Articular chondrocyte of knee joint (primary cell): ENCODE measurements around the gene ILDR2. TPM values are rescaled to one million over a fixed set of nuclear protein-coding genes. Genes with fewer than 3 reads are reported as not detected.

ENCODE experiments used
- small RNA-seq: library from RNA; depleted of rRNA; stranded (forward); fragments of <200 nt; gene quantifications from one replicate; pipeline ENCODE3, GENCODE V24; 2012
- total RNA-seq: library from RNA; depleted of rRNA; stranded (reverse); fragments of >200 nt; gene quantifications from 2 replicates; pipeline ENCODE4 v1.2.3, GENCODE V29; 2012

Gene ILDR2, protein sequence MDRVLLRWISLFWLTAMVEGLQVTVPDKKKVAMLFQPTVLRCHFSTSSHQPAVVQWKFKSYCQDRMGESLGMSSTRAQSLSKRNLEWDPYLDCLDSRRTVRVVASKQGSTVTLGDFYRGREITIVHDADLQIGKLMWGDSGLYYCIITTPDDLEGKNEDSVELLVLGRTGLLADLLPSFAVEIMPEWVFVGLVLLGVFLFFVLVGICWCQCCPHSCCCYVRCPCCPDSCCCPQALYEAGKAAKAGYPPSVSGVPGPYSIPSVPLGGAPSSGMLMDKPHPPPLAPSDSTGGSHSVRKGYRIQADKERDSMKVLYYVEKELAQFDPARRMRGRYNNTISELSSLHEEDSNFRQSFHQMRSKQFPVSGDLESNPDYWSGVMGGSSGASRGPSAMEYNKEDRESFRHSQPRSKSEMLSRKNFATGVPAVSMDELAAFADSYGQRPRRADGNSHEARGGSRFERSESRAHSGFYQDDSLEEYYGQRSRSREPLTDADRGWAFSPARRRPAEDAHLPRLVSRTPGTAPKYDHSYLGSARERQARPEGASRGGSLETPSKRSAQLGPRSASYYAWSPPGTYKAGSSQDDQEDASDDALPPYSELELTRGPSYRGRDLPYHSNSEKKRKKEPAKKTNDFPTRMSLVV
- under 0.01 and 0.11 TPM in 2 replicates for total RNA-seq

DNA sequence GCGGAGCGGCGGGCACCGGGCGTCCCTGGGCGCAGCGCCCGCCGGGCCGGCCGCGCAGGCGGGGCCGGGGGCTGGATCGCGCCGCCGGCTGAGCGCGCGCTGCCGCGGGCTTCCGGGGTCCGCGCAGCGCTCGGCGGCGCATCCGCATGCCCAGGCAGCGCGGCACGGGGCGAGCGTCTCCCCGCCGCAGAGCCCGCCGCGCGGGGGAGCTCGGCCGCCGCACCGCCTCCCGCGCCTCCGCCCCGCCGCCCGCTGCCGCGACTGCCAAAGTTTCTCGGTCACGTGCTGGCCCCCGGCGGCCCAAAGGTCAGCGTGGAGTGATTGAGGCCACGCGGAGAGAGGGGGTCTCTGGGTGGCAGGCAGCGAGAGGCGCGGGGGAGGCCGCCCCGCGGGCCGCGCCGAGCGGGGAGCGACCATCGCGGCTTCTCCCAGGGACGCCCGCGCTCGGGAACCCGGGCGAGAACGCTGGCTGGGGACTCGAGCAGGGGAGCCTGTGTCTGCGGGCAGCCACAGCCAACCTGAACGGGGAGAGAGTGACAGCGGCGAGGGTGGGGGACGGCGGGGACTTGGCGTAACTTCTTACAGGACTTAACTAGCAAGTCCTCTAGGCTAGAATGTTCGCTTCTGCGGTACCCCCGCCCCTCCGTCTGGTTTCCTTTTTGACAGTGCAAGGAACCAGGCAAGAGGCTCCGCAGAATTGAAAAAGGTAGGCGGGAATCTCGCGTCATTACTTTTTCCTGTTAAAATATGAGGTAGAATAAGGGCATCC, at the start of gene ILDR2:
TSS of gene ILDR2 (minus strand) at position 180 of the 769 bp plus-strand sequence. CDS start 272 bp downstream, outside the sequence.

DNA sequence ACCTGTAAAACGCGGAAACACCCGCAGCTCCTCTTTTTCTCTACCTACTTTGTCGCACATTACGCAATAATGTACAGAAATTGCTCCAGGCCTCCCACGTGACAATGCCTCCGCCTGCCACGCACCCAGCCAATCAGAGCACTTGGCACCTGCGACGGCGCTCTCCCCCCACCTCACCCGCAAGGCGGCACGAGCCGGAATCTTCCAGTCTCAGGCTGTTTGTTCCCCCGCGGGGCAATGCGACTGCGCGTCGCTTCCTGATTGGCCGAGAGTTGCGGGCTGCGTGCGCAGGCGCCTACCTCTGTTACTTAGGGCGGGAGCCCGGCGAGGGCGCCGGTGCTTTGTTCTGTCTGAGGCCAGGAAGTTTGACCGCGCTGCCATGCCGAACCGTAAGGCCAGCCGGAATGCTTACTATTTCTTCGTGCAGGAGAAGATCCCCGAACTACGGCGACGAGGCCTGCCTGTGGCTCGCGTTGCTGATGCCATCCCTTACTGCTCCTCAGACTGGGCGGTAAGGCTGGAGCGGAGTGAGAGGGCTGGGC, 13.7 kb upstream of the ILDR2 start, which contains the start of gene MAEL:
TSS of gene MAEL (plus strand) at position 307 of the 542 bp plus-strand sequence. CDS start at position 380, 73 bp downstream.

DNA sequence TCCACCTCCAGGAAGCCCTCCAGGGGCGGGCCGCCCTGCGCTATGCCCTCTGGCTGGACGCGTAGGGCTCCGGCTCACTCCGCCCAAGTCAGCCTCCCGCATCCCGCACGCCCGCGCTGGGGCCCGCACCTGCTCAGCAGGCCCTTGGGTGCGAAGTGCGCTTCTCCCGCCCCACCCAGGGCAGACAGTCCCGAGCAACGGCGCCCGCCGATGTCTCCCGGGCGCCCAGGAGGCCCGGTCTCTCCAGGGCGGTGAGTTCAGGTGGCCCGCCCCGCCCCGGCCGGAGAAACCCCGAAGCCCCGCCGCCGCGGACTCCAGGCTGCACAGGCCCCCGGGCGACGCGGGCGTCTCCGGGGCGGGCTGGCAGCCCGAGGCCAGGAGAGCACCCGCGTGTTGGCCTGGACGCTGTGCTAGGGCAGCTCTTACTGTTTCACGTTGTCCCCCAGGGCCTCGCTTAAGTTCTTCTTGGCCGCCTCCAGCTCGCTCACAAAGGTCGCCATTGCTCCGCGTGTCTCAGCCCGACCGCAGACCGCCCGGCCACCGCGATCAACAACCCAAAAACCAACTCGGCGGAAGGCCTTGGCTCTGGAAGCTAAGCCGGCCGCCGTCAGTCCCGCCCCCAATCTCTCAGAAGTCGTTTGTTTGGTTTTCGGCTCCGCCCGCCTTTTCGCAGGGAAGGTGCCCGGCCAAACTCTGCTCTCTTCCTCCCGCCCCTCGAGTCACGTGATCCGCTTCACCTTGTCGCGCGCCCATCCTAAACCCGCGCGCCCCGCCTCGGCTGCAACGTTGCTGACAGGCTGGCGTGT, 99.4 kb downstream of the ILDR2 start, which contains the start of gene TADA1:
TSS of gene TADA1 (minus strand) at position 531 of the 806 bp plus-strand sequence. CDS start at position 500, 31 bp downstream.

Small RNAs within 50 kb of the gene (small RNA-seq; reads per million reads assigned to genes)
- 1.9 reads per million, percentile 70 among the genes with 10 or more reads in this experiment for gene RNA5SP65

Other genes starting within 250 kb of the ILDR2 start
- gene POGK, start 136.1 kb downstream of the ILDR2 start, total RNA-seq: 27.6 and 31.1 TPM in 2 replicates
- gene TADA1, start 99.3 kb downstream of the ILDR2 start, total RNA-seq: 12.4 and 15.3 TPM in 2 replicates
- gene MAEL, start 13.7 kb upstream of the ILDR2 start, total RNA-seq: not detected in 2 replicates
- not detected in 2 replicates for gene GPA33, start 114.8 kb upstream of the ILDR2 start, total RNA-seq
- gene STYXL2, start 118.5 kb upstream of the ILDR2 start, total RNA-seq: under 0.01 TPM in 1 of 2 replicates, not detected in the other
- 12.4 and 16.8 TPM in 2 replicates for gene POU2F1, start 245.3 kb upstream of the ILDR2 start, total RNA-seq